ENCODE results near the gene MAPK1IP1L. TPM values are rescaled to one million over a fixed set of nuclear protein-coding genes. Genes with fewer than 3 reads are reported as not detected.

Gene MAPK1IP1L
- total RNA-seq, 2 experiments from 2014 or later = 24.6 to 94.8 TPM

DNA sequence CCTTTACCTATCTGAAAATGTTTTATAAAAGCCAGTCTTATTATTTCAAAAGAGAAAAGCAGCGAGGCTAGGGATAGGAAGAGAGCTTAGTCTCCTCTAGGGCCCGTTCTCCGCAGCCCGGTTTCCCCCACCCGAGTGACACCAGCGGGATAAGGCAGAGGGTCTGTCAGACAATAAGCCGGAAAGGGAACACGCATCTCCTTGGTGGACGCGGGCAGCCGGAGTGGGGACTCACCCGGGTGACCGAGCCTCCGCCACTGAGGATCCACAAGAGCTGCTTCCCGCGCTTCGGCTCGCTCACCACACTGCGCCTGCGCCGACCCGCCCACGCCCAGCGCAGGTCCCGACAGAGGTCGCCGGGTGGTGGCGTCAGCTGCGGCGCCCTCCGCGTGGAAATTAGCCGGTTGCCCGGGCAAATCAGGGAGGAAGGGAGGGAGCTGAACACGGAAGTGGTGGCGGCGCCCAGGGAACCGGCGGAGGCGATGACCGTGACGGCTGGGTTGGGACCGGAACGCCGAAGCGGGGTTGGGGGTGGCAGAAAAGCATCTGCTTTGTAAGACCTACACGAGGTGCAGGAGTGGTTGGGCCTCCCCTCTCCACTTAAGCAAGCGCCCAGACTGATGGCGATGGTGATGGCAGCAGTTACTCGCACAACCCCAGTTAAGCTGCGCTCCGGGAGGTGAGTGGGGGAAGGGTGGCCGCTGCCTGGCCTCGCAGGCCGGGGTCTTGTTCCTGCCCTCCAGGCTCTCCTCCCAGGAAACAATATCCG, 24.5 kb upstream of the MAPK1IP1L start, which contains the start of the genes SOCS4 and WDHD1:
TSS of gene SOCS4 (plus strand) at position 444 of the 769 bp plus-strand sequence. CDS start 15,806 bp downstream, outside the sequence.
TSS of gene WDHD1 (minus strand) at position 307 of the 769 bp plus-strand sequence. CDS start 312 bp downstream, outside the sequence.
- peak within 1 kb of the TSS; percentile 67 for H2AFZ ChIP-seq (ENCODE audit: low read length)
- DNase-seq (ENCODE audit: low spot score) = peak; percentile 95
- ChIA-PET CTCF (ENCODE audit: unreplicated experiment) (interaction anchor here (0.7 to 0.8 kb wide), 2 partner anchors 24 to 25 kb away, joined by 3 read pairs; partner anchors contain the start of gene MAPK1IP1L), POLR2A (interaction anchor here (1.1 to 3.6 kb wide), 9 partner anchors 12 to 57 kb away, joined by 3 to 19 read pairs (median 5); partner anchors contain the start of gene MAPK1IP1L)
- H3K9me3 ChIP-seq (ENCODE audit: low read length) = no peaks in the 10 kb centered on the region
- intact Hi-C loops (cut with micrococcal nuclease; ENCODE audit: unreplicated experiment) = loop anchor here (1.0 kb wide), 1 partner anchor 24 kb away; the partner anchor contains the start of gene MAPK1IP1L
- H3K9me2 ChIP-seq (ENCODE audit: insufficient read depth, low read length) = no peaks in the 10 kb centered on the region
- peak within 1 kb of the TSS; percentile 81 for H3K4me3 ChIP-seq (ENCODE audit: low read depth, low read length, poor library complexity, severe bottlenecking)
- H3K4me1 ChIP-seq (ENCODE audit: insufficient read depth, low read length, poor library complexity, severe bottlenecking) = peaks cover 37% of the 10 kb centered on the region
- peak within 1 kb of the TSS; percentile 75 for H3K27ac ChIP-seq (ENCODE audit: low read depth, low read length, poor library complexity, severe bottlenecking)
- H3K79me2 ChIP-seq (ENCODE audit: insufficient read depth, low read depth, low read length) = peaks cover 83% of the 10 kb centered on the region
- H3K36me3 ChIP-seq (ENCODE audit: insufficient read depth, low read length) = peaks cover 43% of the 10 kb centered on the region
- BruUV-seq (replicated peaks) = no TSS peak
- peaks cover 21% of the 10 kb centered on the region for H4K20me1 ChIP-seq (ENCODE audit: insufficient read depth, low read length)
- peak within 1 kb of the TSS; percentile 96 for H3K4me2 ChIP-seq (ENCODE audit: low read length)
- no peak for TF ChIP-seq EZH2phosphoT487 (IDR thresholded peaks at IDR 0.05; ENCODE audit: borderline replicate concordance, low read depth, low read length)
- TF ChIP-seq, protein P1, sequence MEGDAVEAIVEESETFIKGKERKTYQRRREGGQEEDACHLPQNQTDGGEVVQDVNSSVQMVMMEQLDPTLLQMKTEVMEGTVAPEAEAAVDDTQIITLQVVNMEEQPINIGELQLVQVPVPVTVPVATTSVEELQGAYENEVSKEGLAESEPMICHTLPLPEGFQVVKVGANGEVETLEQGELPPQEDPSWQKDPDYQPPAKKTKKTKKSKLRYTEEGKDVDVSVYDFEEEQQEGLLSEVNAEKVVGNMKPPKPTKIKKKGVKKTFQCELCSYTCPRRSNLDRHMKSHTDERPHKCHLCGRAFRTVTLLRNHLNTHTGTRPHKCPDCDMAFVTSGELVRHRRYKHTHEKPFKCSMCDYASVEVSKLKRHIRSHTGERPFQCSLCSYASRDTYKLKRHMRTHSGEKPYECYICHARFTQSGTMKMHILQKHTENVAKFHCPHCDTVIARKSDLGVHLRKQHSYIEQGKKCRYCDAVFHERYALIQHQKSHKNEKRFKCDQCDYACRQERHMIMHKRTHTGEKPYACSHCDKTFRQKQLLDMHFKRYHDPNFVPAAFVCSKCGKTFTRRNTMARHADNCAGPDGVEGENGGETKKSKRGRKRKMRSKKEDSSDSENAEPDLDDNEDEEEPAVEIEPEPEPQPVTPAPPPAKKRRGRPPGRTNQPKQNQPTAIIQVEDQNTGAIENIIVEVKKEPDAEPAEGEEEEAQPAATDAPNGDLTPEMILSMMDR (conservative IDR thresholded peaks at IDR 0.05; ENCODE audit: low read length) = no peak

- Histone ChIP-seq H3K4me3 (ENCODE audit: low read depth, low read length, poor library complexity, severe bottlenecking) (peak overlapping the region; percentile 81), H3K36me3 (ENCODE audit: insufficient read depth, low read length) (peaks cover 43% of the 10 kb centered on the region), H3K4me2 (ENCODE audit: low read length) (peak overlapping the region; percentile 91), H3K9me3 (ENCODE audit: low read length) (no peaks in the 10 kb centered on the region), H3K4me1 (ENCODE audit: insufficient read depth, low read length, poor library complexity, severe bottlenecking) (peaks cover 37% of the 10 kb centered on the region), H3K79me2 (ENCODE audit: insufficient read depth, low read depth, low read length) (peaks cover 91% of the 10 kb centered on the region), H3K27ac (ENCODE audit: low read depth, low read length, poor library complexity, severe bottlenecking) (peak overlapping the region; percentile 75), H4K20me1 (ENCODE audit: insufficient read depth, low read length) (peaks cover 21% of the 10 kb centered on the region), H2AFZ (ENCODE audit: low read length) (no peak overlapping the region; the same call in 1 of the 2 replicates), H3K9me2 (ENCODE audit: insufficient read depth, low read length) (no peaks in the 10 kb centered on the region)
- ChIA-PET POLR2A (interaction anchor here (0.6 to 3.6 kb wide), 6 partner anchors 13 to 87 kb away, joined by 3 to 19 read pairs (median 8); partner anchors contain the start of gene MAPK1IP1L), CTCF (ENCODE audit: unreplicated experiment) (no interaction called here)
- BruUV-seq (replicated peaks) = no TSS peak
- TF ChIP-seq, protein P1 (conservative IDR thresholded peaks at IDR 0.05; ENCODE audit: low read length) = no peak
- TF ChIP-seq EZH2phosphoT487 (IDR thresholded peaks at IDR 0.05; ENCODE audit: borderline replicate concordance, low read depth, low read length) = no peak
- peak; percentile 22 for DNase-seq (ENCODE audit: low spot score)
- intact Hi-C loops (cut with micrococcal nuclease; ENCODE audit: unreplicated experiment) = no loop called here
Observed at GRCh38 chr14:55028066-55028465, 23.4 kb upstream of the MAPK1IP1L start.
